Cerebellar nuclear complex (tissue), 1 donor: ENCODE measurements around the gene STK32A.

Experiments
- DNase-seq, 2 experiments: peaks; one replicate each; lab custom pipeline; 2025; lab: John Stamatoyannopoulos, UW

STK32A gene

GRCh38 chr5:147391781-147392180 lies 157.0 kb downstream of the STK32A start:
- no peak for DNase-seq

GRCh38 chr5:147393874-147394672 lies 159.2 kb downstream of the STK32A start:
- DNase-seq: no peak

- no peak for DNase-seq
Observed at GRCh38 chr5:147396070-147396823, 161.4 kb downstream of the STK32A start.

GRCh38 chr5:147397616-147398015 lies 162.8 kb downstream of the STK32A start:
- DNase-seq: no peak

GRCh38 chr5:147398860-147399259 lies 164.0 kb downstream of the STK32A start:
- DNase-seq: no peak

GRCh38 chr5:147400126-147400809 lies 165.4 kb downstream of the STK32A start:
- DNase-seq: no peak

- no peak for DNase-seq
Observed at GRCh38 chr5:147400881-147401280, 166.1 kb downstream of the STK32A start.

GRCh38 chr5:147403651-147404640 lies 169.1 kb downstream of the STK32A start:
- DNase-seq: no peak

- no peak for DNase-seq
Observed at GRCh38 chr5:147404706-147405105, 169.9 kb downstream of the STK32A start.

- no peak for DNase-seq
Observed at GRCh38 chr5:147406636-147407035, 171.8 kb downstream of the STK32A start.

- no peak for DNase-seq
Observed at GRCh38 chr5:147407094-147407681, 172.4 kb downstream of the STK32A start.

- DNase-seq: no peak
Observed at GRCh38 chr5:147408980-147409379, 174.2 kb downstream of the STK32A start.

- DNase-seq: no peak
Observed at GRCh38 chr5:147410496-147411358, 175.9 kb downstream of the STK32A start.

GRCh38 chr5:147411359-147412319 lies 176.8 kb downstream of the STK32A start:
- no peak for DNase-seq

GRCh38 chr5:147412561-147412960 lies 177.7 kb downstream of the STK32A start:
- no peak for DNase-seq

- DNase-seq: no peak
Observed at GRCh38 chr5:147413266-147413665, 178.4 kb downstream of the STK32A start.

- DNase-seq: no peak
Observed at GRCh38 chr5:147415651-147416050, 180.8 kb downstream of the STK32A start.

- DNase-seq: no peak
Observed at GRCh38 chr5:147417135-147417813, 182.4 kb downstream of the STK32A start.
